HEK293 (cell line): ENCODE results near the gene CAPRIN1.

Experiments
- HOXA7 ChIP-seq: sonication (generic); formaldehyde crosslinking; IDR thresholded peaks from 2 replicates; pipeline ENCODE4 v1.8.1; 2022; ENCODE audit warnings: missing genetic modification reagents, borderline replicate concordance
- YY1 ChIP-seq: fragments of 450-650 bp; formaldehyde crosslinking; IDR thresholded peaks from 2 replicates; pipeline ENCODE4 v1.5.1; 2018; ENCODE audit warnings: missing biosample characterization, missing genetic modification characterization
- ZEB2 ChIP-seq: fragments of 450-650 bp; formaldehyde crosslinking; IDR thresholded peaks from 2 replicates; pipeline ENCODE4 v1.5.1; 2016; ENCODE audit warnings: missing biosample characterization, missing genetic modification characterization
- ZNF140 ChIP-seq: fragments of 450-650 bp; formaldehyde crosslinking; IDR thresholded peaks from 2 replicates; pipeline ENCODE4 v1.5.1; 2016; ENCODE audit warnings: missing biosample characterization, missing genetic modification characterization
- ZNF211 ChIP-seq: fragments of 450-650 bp; formaldehyde crosslinking; IDR thresholded peaks from 2 replicates; pipeline ENCODE4 v1.5.1; 2016; ENCODE audit warnings: low read depth, missing biosample characterization, missing genetic modification characterization
- ZNF350 ChIP-seq: fragments of 450-650 bp; formaldehyde crosslinking; IDR thresholded peaks from 2 replicates; pipeline ENCODE4 v1.5.0; 2017; ENCODE audit warnings: missing biosample characterization, mild to moderate bottlenecking, missing genetic modification characterization
- ZNF530 ChIP-seq: fragments of 450-650 bp; formaldehyde crosslinking; IDR thresholded peaks from 2 replicates; pipeline ENCODE4 v1.5.1; 2016; ENCODE audit warnings: low read depth, missing biosample characterization, missing genetic modification characterization
- ZNF791 ChIP-seq: fragments of 450-650 bp; formaldehyde crosslinking; IDR thresholded peaks from 2 replicates; pipeline ENCODE4 v1.5.1; 2016; ENCODE audit warnings: missing biosample characterization, missing genetic modification characterization
- TF ChIP-seq, protein P1 (sequence below): fragments of 450-650 bp; formaldehyde crosslinking; IDR thresholded peaks from 2 replicates; pipeline ENCODE4 v1.5.1; 2016; ENCODE audit warnings: missing biosample characterization, missing genetic modification characterization
- TF ChIP-seq, protein P2 (sequence below): fragments of 450-650 bp; formaldehyde crosslinking; IDR thresholded peaks from 2 replicates; pipeline ENCODE4 v1.5.1; 2016; ENCODE audit warnings: missing biosample characterization, missing genetic modification characterization, low read depth

DNA sequence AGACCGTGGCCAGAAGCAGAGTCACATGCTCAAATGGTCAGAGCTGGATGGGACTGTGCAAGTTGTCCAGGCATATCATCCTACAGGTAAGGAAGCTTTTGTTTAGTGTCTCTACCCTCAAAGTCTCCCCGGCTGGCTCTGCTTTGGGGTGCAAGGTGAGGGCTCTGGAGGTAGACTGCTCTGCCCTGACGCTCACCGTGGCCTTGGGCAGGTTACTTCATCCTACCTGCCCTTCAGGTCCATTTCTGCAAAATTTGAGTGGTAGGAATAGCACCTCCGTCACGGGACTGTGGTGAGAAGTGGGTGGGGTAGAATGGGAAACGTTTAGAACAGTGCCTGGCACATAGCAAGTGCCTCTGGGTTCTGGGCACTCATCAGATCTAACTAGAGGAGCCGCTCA is 96.0 kb downstream of the CAPRIN1 start:
- TF ChIP-seq ZNF350 (tag by site-specific recombination): no peak
- TF ChIP-seq ZNF530: no peak
- TF ChIP-seq HOXA7 (CRISPR knock-in tag): no peak
- no peak for TF ChIP-seq ZNF140 (tag by site-specific recombination)
- TF ChIP-seq, protein P1, sequence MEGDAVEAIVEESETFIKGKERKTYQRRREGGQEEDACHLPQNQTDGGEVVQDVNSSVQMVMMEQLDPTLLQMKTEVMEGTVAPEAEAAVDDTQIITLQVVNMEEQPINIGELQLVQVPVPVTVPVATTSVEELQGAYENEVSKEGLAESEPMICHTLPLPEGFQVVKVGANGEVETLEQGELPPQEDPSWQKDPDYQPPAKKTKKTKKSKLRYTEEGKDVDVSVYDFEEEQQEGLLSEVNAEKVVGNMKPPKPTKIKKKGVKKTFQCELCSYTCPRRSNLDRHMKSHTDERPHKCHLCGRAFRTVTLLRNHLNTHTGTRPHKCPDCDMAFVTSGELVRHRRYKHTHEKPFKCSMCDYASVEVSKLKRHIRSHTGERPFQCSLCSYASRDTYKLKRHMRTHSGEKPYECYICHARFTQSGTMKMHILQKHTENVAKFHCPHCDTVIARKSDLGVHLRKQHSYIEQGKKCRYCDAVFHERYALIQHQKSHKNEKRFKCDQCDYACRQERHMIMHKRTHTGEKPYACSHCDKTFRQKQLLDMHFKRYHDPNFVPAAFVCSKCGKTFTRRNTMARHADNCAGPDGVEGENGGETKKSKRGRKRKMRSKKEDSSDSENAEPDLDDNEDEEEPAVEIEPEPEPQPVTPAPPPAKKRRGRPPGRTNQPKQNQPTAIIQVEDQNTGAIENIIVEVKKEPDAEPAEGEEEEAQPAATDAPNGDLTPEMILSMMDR (tag by site-specific recombination): no peak
- TF ChIP-seq, protein P2, sequence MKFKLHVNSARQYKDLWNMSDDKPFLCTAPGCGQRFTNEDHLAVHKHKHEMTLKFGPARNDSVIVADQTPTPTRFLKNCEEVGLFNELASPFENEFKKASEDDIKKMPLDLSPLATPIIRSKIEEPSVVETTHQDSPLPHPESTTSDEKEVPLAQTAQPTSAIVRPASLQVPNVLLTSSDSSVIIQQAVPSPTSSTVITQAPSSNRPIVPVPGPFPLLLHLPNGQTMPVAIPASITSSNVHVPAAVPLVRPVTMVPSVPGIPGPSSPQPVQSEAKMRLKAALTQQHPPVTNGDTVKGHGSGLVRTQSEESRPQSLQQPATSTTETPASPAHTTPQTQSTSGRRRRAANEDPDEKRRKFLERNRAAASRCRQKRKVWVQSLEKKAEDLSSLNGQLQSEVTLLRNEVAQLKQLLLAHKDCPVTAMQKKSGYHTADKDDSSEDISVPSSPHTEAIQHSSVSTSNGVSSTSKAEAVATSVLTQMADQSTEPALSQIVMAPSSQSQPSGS (tag by site-specific recombination): no peak
- no peak for TF ChIP-seq ZNF791 (tag by site-specific recombination)
- TF ChIP-seq YY1 (tag by site-specific recombination): no peak
- no peak for TF ChIP-seq ZEB2
- TF ChIP-seq ZNF211 (tag by site-specific recombination): no peak
